ENCODE measurements around the gene TEX2. TPM values are rescaled to one million over a fixed set of nuclear protein-coding genes. Genes with fewer than 3 reads are reported as not detected.

TEX2 gene
- polyA plus RNA-seq, 1 of the 3 experiments (the other 2 are of a cell fraction) = 24.0 TPM

DNA sequence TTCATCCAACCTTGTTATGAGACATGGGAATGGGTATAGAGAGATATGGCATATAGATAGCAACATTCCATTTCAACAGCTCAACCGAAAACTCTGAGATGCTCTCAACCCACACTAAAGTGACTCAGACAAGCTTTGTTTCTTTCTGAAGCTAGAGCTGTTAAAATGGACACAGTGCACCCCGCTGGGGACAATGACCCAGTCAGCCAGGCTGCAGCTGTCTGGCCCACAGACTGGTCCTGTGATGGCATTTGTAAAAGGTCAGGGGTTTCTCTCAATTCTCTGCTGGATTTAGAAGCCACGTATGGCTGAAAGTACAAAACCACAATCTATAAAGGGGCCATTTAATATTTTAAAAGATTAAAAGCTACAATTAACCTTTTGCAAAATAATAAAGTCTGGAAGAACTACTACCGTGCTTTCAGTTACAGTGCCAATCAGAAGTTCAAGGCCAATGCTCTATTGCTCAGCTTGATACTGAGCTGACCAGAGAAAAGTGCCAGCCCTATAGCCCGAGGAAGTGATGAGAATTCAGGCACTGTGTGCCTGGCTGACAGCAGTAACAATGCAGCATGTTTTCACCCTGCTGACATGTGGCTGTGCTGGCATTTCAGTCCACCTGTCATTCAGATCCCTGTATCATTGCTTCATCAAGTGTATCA is 60.2 kb downstream of the TEX2 start (continued):
- TF ChIP-seq, protein P1, sequence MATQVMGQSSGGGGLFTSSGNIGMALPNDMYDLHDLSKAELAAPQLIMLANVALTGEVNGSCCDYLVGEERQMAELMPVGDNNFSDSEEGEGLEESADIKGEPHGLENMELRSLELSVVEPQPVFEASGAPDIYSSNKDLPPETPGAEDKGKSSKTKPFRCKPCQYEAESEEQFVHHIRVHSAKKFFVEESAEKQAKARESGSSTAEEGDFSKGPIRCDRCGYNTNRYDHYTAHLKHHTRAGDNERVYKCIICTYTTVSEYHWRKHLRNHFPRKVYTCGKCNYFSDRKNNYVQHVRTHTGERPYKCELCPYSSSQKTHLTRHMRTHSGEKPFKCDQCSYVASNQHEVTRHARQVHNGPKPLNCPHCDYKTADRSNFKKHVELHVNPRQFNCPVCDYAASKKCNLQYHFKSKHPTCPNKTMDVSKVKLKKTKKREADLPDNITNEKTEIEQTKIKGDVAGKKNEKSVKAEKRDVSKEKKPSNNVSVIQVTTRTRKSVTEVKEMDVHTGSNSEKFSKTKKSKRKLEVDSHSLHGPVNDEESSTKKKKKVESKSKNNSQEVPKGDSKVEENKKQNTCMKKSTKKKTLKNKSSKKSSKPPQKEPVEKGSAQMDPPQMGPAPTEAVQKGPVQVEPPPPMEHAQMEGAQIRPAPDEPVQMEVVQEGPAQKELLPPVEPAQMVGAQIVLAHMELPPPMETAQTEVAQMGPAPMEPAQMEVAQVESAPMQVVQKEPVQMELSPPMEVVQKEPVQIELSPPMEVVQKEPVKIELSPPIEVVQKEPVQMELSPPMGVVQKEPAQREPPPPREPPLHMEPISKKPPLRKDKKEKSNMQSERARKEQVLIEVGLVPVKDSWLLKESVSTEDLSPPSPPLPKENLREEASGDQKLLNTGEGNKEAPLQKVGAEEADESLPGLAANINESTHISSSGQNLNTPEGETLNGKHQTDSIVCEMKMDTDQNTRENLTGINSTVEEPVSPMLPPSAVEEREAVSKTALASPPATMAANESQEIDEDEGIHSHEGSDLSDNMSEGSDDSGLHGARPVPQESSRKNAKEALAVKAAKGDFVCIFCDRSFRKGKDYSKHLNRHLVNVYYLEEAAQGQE (IDR thresholded peaks at IDR 0.05; ENCODE audit: low read depth, low read length) = no peak
- peak; percentile 91 for TF ChIP-seq RXRA (IDR thresholded peaks at IDR 0.05; ENCODE audit: borderline replicate concordance, low read depth)
- TF ChIP-seq NRF1 (IDR thresholded peaks at IDR 0.05; ENCODE audit: low read depth, low read length) = no peak
- no peak for TF ChIP-seq YY1 (IDR thresholded peaks at IDR 0.05; ENCODE audit: low read depth)
- no peak for TF ChIP-seq ELF1 (IDR thresholded peaks at IDR 0.05)
- TF ChIP-seq, protein P2, sequence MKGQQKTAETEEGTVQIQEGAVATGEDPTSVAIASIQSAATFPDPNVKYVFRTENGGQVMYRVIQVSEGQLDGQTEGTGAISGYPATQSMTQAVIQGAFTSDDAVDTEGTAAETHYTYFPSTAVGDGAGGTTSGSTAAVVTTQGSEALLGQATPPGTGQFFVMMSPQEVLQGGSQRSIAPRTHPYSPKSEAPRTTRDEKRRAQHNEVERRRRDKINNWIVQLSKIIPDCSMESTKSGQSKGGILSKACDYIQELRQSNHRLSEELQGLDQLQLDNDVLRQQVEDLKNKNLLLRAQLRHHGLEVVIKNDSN (IDR thresholded peaks at IDR 0.05; ENCODE audit: borderline replicate concordance, low read depth) = no peak
- peak; percentile 82 for TF ChIP-seq SIN3A (IDR thresholded peaks at IDR 0.05; ENCODE audit: borderline replicate concordance, low read depth, low read length)
- peak; percentile 94 for TF ChIP-seq FOSL2 (IDR thresholded peaks at IDR 0.05; ENCODE audit: borderline replicate concordance, low read depth)
- TF ChIP-seq POLR2AphosphoS5 (IDR thresholded peaks at IDR 0.05; ENCODE audit: low read depth, low read length) = peak; percentile 43; the same call in 1 of the 2 replicates
- TF ChIP-seq MEF2A (IDR thresholded peaks at IDR 0.05; ENCODE audit: borderline replicate concordance, low read depth) = peak; percentile 63; the same call in 1 of the 2 replicates
- TF ChIP-seq, protein P3, sequence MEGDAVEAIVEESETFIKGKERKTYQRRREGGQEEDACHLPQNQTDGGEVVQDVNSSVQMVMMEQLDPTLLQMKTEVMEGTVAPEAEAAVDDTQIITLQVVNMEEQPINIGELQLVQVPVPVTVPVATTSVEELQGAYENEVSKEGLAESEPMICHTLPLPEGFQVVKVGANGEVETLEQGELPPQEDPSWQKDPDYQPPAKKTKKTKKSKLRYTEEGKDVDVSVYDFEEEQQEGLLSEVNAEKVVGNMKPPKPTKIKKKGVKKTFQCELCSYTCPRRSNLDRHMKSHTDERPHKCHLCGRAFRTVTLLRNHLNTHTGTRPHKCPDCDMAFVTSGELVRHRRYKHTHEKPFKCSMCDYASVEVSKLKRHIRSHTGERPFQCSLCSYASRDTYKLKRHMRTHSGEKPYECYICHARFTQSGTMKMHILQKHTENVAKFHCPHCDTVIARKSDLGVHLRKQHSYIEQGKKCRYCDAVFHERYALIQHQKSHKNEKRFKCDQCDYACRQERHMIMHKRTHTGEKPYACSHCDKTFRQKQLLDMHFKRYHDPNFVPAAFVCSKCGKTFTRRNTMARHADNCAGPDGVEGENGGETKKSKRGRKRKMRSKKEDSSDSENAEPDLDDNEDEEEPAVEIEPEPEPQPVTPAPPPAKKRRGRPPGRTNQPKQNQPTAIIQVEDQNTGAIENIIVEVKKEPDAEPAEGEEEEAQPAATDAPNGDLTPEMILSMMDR (IDR thresholded peaks at IDR 0.05) = peak; percentile 28
- TF ChIP-seq, protein P4, sequence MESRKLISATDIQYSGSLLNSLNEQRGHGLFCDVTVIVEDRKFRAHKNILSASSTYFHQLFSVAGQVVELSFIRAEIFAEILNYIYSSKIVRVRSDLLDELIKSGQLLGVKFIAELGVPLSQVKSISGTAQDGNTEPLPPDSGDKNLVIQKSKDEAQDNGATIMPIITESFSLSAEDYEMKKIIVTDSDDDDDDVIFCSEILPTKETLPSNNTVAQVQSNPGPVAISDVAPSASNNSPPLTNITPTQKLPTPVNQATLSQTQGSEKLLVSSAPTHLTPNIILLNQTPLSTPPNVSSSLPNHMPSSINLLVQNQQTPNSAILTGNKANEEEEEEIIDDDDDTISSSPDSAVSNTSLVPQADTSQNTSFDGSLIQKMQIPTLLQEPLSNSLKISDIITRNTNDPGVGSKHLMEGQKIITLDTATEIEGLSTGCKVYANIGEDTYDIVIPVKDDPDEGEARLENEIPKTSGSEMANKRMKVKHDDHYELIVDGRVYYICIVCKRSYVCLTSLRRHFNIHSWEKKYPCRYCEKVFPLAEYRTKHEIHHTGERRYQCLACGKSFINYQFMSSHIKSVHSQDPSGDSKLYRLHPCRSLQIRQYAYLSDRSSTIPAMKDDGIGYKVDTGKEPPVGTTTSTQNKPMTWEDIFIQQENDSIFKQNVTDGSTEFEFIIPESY (IDR thresholded peaks at IDR 0.05; ENCODE audit: borderline replicate concordance, low read depth) = no peak
- TF ChIP-seq RFX5 (IDR thresholded peaks at IDR 0.05; ENCODE audit: low read length) = no peak
- peak; percentile 40 for TF ChIP-seq FOXM1 (IDR thresholded peaks at IDR 0.05; ENCODE audit: low read depth)
- TF ChIP-seq CHD2 (IDR thresholded peaks at IDR 0.05; ENCODE audit: low read length, partially characterized antibody) = peak; percentile 29
- peak; percentile 33; the same call in 1 of the 2 replicates for TF ChIP-seq RAD21 (IDR thresholded peaks at IDR 0.05; ENCODE audit: low read length)
